ENCODE measurements around the gene NR1I2. TPM values are rescaled to one million over a fixed set of nuclear protein-coding genes. Genes with fewer than 3 reads are reported as not detected.

Gene NR1I2
- total and polyA plus RNA-seq, 4 donors = 3.2 to 121 (median 48.1) TPM

GRCh38 chr3:119774444-119774843 lies 7.5 kb upstream of the NR1I2 start:
- H3K27ac ChIP-seq (ENCODE audit: low read depth in 1 of 2, low read length in 2 of 2) = no peak overlapping the region
- peaks cover 0 to 3% (median 2%) of the 10 kb centered on the region in 4 donors for H3K9me3 ChIP-seq (ENCODE audit: control insufficient read depth in 4 of 4, low read length in 3 of 4)
- DNase-seq (ENCODE audit: low spot score) = no peak
- no peak overlapping the region for H3K4me3 ChIP-seq (ENCODE audit: low read depth in 1 of 3, low read length in 3 of 3)
- no peaks in the 10 kb centered on the region for H3K27me3 ChIP-seq (ENCODE audit: control insufficient read depth in 4 of 4, insufficient read depth in 4 of 4, low read length in 3 of 4)
- no peaks in the 10 kb centered on the region for H3K36me3 ChIP-seq (ENCODE audit: control insufficient read depth in 4 of 4, insufficient read depth in 3 of 4, low read depth in 1 of 4, low read length in 3 of 4)
- no peak overlapping the region for H3K9ac ChIP-seq (ENCODE audit: low read depth in 1 of 2, low read length in 2 of 2)
- peaks cover 0 to 1% (median 0%) of the 10 kb centered on the region in 4 donors for H3K4me1 ChIP-seq (ENCODE audit: control insufficient read depth in 4 of 4, insufficient read depth in 4 of 4, low read length in 3 of 4)
- WGBS = 63% methylated on average over 2 of the region's 2 CpGs
- TF ChIP-seq RAD21 (IDR thresholded peaks at IDR 0.05) (no peak), ATF3 (IDR thresholded peaks at IDR 0.05) (no peak), EGR1 (IDR thresholded peaks at IDR 0.05; ENCODE audit: low read depth in 2 of 2) (no peak), FOXA1 (IDR thresholded peaks at IDR 0.05) (no peak), REST (IDR thresholded peaks at IDR 0.05) (no peak), SP1 (IDR thresholded peaks at IDR 0.05) (no peak), FOXA2 (IDR thresholded peaks at IDR 0.05) (no peak), HNF4A (conservative IDR thresholded peaks at IDR 0.05) (no peak), GABPA (IDR thresholded peaks at IDR 0.05 in 1 of 2, conservative IDR thresholded peaks at IDR 0.05 in 1 of 2) (no peak), MAX (IDR thresholded peaks at IDR 0.05) (no peak), YY1 (IDR thresholded peaks at IDR 0.05) (no peak), RXRA (IDR thresholded peaks at IDR 0.05) (no peak), NR2F2 (IDR thresholded peaks at IDR 0.05) (no peak), JUND (IDR thresholded peaks at IDR 0.05) (no peak), HNF4G (IDR thresholded peaks at IDR 0.05) (no peak)
- TF ChIP-seq, protein P1, sequence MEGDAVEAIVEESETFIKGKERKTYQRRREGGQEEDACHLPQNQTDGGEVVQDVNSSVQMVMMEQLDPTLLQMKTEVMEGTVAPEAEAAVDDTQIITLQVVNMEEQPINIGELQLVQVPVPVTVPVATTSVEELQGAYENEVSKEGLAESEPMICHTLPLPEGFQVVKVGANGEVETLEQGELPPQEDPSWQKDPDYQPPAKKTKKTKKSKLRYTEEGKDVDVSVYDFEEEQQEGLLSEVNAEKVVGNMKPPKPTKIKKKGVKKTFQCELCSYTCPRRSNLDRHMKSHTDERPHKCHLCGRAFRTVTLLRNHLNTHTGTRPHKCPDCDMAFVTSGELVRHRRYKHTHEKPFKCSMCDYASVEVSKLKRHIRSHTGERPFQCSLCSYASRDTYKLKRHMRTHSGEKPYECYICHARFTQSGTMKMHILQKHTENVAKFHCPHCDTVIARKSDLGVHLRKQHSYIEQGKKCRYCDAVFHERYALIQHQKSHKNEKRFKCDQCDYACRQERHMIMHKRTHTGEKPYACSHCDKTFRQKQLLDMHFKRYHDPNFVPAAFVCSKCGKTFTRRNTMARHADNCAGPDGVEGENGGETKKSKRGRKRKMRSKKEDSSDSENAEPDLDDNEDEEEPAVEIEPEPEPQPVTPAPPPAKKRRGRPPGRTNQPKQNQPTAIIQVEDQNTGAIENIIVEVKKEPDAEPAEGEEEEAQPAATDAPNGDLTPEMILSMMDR (IDR thresholded peaks at IDR 0.05; ENCODE audit: low read depth, low read length, missing input control) = no peak
- TF ChIP-seq, protein P2, sequence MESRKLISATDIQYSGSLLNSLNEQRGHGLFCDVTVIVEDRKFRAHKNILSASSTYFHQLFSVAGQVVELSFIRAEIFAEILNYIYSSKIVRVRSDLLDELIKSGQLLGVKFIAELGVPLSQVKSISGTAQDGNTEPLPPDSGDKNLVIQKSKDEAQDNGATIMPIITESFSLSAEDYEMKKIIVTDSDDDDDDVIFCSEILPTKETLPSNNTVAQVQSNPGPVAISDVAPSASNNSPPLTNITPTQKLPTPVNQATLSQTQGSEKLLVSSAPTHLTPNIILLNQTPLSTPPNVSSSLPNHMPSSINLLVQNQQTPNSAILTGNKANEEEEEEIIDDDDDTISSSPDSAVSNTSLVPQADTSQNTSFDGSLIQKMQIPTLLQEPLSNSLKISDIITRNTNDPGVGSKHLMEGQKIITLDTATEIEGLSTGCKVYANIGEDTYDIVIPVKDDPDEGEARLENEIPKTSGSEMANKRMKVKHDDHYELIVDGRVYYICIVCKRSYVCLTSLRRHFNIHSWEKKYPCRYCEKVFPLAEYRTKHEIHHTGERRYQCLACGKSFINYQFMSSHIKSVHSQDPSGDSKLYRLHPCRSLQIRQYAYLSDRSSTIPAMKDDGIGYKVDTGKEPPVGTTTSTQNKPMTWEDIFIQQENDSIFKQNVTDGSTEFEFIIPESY (IDR thresholded peaks at IDR 0.05) = no peak

All from liver (tissue), 9 donors.